ENCODE results near the gene SLC18B1.
A peak's percentile ranks its signal among the peaks of the same experiment; 100 is the strongest.

SLC18B1 gene

GRCh38 chr6:132820629-132821381 lies 22.4 kb upstream of the SLC18B1 start:
- Histone ChIP-seq H3K4me1 (peaks cover 0 to 24% (median 14%) of the 10 kb centered on the region in 4 donors), H3K4me3 (no peak overlapping the region), H3K27me3 (no peaks in the 10 kb centered on the region), H3K9me3 (no peaks in the 10 kb centered on the region), H3K36me3 (peaks cover 17 to 45% (median 40%) of the 10 kb centered on the region in 3 donors), H3K27ac (peak overlapping the region in 1 of 2 donors; percentile 18)
- intact Hi-C loops (cut with DNase I; ENCODE audit: low total_unique reads), result loop anchor here (10.0 kb wide), 1 partner anchor 694 kb away; no protein-coding TSS in a partner anchor
- DNase-seq, result no peak
- no peak for TF ChIP-seq CTCF (IDR thresholded peaks at IDR 0.05)

DNA sequence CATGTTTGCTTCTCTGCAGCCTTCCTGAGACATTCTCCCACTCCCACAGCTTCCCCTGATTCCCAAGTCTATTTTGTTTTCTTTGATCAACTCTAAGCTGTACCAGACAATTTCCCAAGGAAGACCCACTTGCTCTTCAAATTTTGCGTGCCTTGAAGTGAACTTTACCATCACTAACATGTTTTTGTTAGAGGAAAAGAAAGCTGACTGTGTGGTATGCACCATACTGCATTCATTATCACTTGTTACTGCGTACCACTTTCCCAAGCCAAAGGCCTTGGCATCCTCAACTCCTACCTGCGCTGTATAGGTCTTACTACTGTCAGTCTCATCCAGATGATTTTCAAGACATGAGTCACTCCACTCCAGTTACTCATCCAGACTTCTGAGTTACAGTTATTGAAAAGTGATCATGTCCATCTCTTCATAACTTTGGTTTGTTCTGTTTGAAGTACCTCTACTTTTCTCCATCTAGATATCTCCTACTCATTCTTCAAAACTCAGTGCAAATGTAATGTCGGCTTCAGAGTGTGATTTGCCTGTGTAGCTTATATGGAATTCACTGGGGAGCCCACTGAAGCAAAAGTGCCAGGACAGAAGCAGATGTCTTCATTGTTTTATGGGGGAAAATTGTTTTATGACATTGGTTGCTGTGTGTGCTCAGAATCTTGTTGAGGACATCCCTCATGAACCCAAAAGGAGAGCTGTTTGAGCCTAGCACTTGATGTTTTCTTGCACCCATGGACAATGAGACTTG lies 21.1 kb upstream of the SLC18B1 start:
- no peak for DNase-seq
- peaks cover 17 to 45% (median 40%) of the 10 kb centered on the region in 3 donors for H3K36me3 ChIP-seq
- peaks cover 0 to 33% (median 23%) of the 10 kb centered on the region in 4 donors for H3K4me1 ChIP-seq
- intact Hi-C loops (cut with DNase I; ENCODE audit: low total_unique reads), result loop anchor here (10.0 kb wide), 2 partner anchors 695 to 1135 kb away; partner anchors contain the start of gene TBPL1
- no peaks in the 10 kb centered on the region for H3K9me3 ChIP-seq
- TF ChIP-seq CTCF (IDR thresholded peaks at IDR 0.05), result no peak
- H3K27me3 ChIP-seq, result no peaks in the 10 kb centered on the region
- H3K27ac ChIP-seq, result no peak overlapping the region
- H3K4me3 ChIP-seq, result no peak overlapping the region

DNA sequence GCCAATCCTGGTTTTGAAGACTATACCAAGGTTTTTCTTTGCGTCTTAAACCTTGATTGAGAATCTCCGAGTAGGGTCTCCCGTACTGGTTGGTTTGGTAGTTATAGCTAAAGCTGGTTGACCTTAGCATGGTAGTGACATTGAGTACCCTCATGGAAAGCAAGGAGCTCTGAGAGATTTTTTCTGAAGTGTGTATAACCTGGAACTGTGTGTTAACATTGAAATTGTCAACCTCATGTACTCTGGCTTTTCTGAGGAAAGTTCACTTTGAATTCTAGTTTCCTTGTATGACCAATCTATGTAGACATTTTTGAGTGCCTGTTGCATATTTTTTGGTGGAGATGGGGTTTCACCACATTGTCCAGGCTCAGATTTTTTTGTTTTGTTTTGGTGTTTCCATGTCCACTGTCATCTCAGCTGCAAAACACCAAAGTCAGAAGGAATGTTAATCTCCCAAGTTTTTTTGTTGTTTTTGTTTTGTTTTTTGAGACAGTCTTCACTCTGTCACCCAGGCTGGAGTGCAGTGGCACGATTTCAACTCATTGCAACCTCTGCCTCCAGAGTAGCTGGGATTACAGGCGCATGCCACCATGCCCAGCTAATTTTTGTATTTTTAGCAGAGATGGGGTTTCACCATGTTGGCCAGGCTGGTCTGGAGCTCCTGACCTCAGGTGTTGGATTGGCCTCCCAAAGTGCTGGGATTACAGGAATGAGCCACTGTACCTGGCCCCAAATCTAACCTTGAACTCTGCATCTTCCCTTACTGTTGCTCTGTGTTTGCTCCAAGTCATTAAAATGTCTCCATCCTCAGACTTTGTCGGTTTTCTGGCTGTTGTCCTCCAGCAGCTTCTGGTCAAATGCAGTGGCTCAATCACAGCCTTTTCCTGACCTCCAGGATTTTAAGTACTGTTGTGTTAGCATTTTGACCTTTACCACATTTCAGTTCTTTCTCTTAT lies 20.2 kb upstream of the SLC18B1 start:
- intact Hi-C loops (cut with DNase I; ENCODE audit: low total_unique reads), result loop anchor here (10.0 kb wide), 1 partner anchor 1136 kb away; the partner anchor contains the start of gene TBPL1
- Histone ChIP-seq H3K9me3 (no peaks in the 10 kb centered on the region), H3K27me3 (no peaks in the 10 kb centered on the region), H3K27ac (no peak overlapping the region), H3K4me3 (no peak overlapping the region), H3K4me1 (peaks cover 0 to 33% (median 23%) of the 10 kb centered on the region in 4 donors), H3K36me3 (peaks cover 17 to 45% (median 40%) of the 10 kb centered on the region in 3 donors)
- DNase-seq, result no peak
- TF ChIP-seq CTCF (IDR thresholded peaks at IDR 0.05), result no peak

DNA sequence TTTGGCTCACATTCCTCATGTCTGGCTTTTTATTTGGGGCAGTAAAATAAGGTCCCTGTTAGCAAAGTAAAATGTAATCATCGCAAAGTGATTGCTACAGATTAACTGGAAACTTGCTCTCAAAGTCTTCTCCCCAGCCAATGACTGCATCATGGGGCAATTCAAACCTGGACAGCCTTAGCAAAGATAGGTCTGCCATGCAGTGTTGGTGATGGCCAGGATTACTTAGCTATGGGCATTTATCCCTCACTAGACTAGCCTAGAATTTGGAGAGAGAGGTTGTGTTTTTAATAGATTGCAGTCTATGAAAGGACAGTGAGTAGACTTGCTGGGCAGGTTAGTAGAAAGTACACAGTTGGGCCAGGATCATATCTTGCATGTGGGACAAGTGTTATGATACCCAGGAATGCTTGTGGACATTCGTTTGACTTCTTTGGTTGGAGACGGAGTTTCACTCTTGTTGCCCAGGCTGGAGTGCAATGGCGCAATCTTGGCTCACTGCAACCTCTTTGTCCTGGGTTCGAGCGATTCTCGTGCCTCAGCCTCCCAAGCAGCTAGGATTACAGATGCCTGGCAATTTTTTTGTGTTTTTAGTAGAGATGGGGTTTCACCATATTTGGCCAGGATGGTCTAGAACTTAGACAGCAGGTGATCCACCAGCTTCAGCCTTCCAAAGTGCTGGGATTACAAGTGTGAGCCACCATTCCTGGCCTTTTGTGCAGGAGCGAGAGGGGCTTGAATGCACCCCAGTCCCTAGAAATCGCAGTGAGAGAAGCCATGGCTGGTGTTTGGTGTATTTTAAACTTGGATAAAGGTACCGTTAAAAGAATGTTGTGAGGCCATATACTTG lies 19.3 kb upstream of the SLC18B1 start:
- H3K36me3 ChIP-seq, result peaks cover 17 to 45% (median 40%) of the 10 kb centered on the region in 3 donors
- H3K4me1 ChIP-seq, result peaks cover 0 to 33% (median 21%) of the 10 kb centered on the region in 4 donors
- no peaks in the 10 kb centered on the region for H3K27me3 ChIP-seq
- H3K4me3 ChIP-seq, result no peak overlapping the region
- DNase-seq, result no peak
- no peaks in the 10 kb centered on the region for H3K9me3 ChIP-seq
- no peak overlapping the region for H3K27ac ChIP-seq
- intact Hi-C loops (cut with DNase I; ENCODE audit: low total_unique reads), result loop anchor here (10.0 kb wide), 1 partner anchor 1137 kb away; the partner anchor contains the start of gene TBPL1
- TF ChIP-seq CTCF (IDR thresholded peaks at IDR 0.05), result no peak
